Measurements from ENCODE around the gene KPNA6. TPM values are rescaled to one million over a fixed set of nuclear protein-coding genes. Genes with fewer than 3 reads are reported as not detected.
A peak's percentile ranks its signal among the peaks of the same experiment; 100 is the strongest.

KPNA6 gene
- total RNA-seq, 2 experiments from 2014 or later = 19.5 to 36.3 TPM

DNA sequence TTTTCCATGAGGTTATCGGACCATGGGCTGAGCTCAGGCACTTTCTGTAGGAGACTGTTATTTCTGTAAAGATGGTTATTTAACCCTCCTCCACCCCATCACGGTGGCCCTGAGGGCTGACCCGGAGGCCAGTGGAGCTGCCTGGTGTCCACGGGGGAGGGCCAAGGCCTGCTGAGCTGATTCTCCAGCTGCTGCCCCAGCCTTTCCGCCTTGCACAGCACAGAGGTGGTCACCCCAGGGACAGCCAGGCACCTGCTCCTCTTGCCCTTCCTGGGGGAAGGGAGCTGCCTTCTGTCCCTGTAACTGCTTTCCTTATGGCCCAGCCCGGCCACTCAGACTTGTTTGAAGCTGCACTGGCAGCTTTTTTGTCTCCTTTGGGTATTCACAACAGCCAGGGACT is 90.0 kb downstream of the KPNA6 start:
- H3K9me3 ChIP-seq (ENCODE audit: low read length) = no peaks in the 10 kb centered on the region
- H3K36me3 ChIP-seq (ENCODE audit: insufficient read depth, low read length) = peaks cover 65% of the 10 kb centered on the region
- no peaks in the 10 kb centered on the region for H3K9me2 ChIP-seq (ENCODE audit: insufficient read depth, low read length)
- ChIA-PET POLR2A (interaction anchor here (0.5 to 0.7 kb wide), 3 partner anchors 29 to 1033 kb away, joined by 3 to 4 read pairs (median 3); no protein-coding TSS in a partner anchor), CTCF (ENCODE audit: unreplicated experiment) (interaction anchor here (0.6 kb wide), 1 partner anchor 13 kb away, joined by 3 read pairs; no protein-coding TSS in a partner anchor)
- H3K27ac ChIP-seq (ENCODE audit: low read depth, low read length, poor library complexity, severe bottlenecking) = no peak overlapping the region
- no peak overlapping the region for H2AFZ ChIP-seq (ENCODE audit: low read length)
- TF ChIP-seq, protein P1, sequence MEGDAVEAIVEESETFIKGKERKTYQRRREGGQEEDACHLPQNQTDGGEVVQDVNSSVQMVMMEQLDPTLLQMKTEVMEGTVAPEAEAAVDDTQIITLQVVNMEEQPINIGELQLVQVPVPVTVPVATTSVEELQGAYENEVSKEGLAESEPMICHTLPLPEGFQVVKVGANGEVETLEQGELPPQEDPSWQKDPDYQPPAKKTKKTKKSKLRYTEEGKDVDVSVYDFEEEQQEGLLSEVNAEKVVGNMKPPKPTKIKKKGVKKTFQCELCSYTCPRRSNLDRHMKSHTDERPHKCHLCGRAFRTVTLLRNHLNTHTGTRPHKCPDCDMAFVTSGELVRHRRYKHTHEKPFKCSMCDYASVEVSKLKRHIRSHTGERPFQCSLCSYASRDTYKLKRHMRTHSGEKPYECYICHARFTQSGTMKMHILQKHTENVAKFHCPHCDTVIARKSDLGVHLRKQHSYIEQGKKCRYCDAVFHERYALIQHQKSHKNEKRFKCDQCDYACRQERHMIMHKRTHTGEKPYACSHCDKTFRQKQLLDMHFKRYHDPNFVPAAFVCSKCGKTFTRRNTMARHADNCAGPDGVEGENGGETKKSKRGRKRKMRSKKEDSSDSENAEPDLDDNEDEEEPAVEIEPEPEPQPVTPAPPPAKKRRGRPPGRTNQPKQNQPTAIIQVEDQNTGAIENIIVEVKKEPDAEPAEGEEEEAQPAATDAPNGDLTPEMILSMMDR (conservative IDR thresholded peaks at IDR 0.05; ENCODE audit: low read length) = no peak
- no peak for TF ChIP-seq EZH2phosphoT487 (IDR thresholded peaks at IDR 0.05; ENCODE audit: borderline replicate concordance, low read depth, low read length)
- no peak overlapping the region for H3K4me2 ChIP-seq (ENCODE audit: low read length)
- peaks cover 39% of the 10 kb centered on the region for H3K4me1 ChIP-seq (ENCODE audit: insufficient read depth, low read length, poor library complexity, severe bottlenecking)
- intact Hi-C loops (cut with micrococcal nuclease; ENCODE audit: unreplicated experiment) = no loop called here
- H4K20me1 ChIP-seq (ENCODE audit: insufficient read depth, low read length) = no peaks in the 10 kb centered on the region
- H3K4me3 ChIP-seq (ENCODE audit: low read depth, low read length, poor library complexity, severe bottlenecking) = no peak overlapping the region
- BruUV-seq (replicated peaks) = no TSS peak
- DNase-seq (ENCODE audit: low spot score) = no peak
- H3K79me2 ChIP-seq (ENCODE audit: insufficient read depth, low read depth, low read length) = no peaks in the 10 kb centered on the region

DNA sequence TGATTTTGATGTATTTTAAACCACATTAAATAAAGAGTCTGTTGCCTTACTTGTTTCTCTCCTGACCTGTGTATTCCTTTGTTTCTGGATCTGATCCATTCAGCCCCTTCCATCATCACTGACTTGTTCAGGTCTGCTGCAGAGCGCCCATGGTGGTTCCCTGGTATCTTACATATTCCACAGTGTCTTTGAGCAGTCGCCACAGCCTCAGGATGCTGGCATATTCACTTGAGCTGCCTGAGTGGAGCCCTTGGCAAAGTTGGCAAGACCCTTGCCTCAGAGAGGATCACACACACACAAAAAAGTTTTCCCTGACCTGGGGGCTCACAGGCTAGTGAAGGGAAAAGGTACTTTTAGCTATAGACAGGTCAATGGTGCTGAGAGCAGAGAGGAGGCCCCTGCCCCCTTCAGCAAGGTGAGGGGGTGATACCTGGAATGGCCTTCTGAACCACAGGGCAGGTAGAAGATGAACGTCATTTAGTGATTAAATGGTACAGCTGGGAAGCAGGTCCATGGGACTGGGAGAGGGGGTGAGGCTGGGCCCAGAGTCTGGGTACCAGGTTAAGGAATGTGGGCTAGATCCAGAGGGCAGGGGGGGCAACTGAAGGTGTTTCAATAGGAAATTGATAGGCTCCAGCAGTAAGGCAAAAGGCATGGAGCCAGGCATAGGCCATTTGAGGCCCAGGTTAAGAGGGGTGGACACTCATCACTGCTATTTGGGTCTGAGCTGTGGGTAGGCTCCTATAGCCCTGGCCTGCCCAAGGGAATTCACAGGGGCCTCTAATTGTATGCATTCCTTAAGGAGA is 90.6 kb downstream of the KPNA6 start:
- CTCF ChIA-PET (ENCODE audit: unreplicated experiment) = no interaction called here
- peaks cover 59% of the 10 kb centered on the region for H3K36me3 ChIP-seq (ENCODE audit: insufficient read depth, low read length)
- peak overlapping the region; percentile 80; the same call in 1 of the 2 replicates for H3K4me2 ChIP-seq (ENCODE audit: low read length)
- H3K9me2 ChIP-seq (ENCODE audit: insufficient read depth, low read length) = no peaks in the 10 kb centered on the region
- no peaks in the 10 kb centered on the region for H3K9me3 ChIP-seq (ENCODE audit: low read length)
- no peak for DNase-seq (ENCODE audit: low spot score)
- intact Hi-C loops (cut with micrococcal nuclease; ENCODE audit: unreplicated experiment) = no loop called here
- H4K20me1 ChIP-seq (ENCODE audit: insufficient read depth, low read length) = no peaks in the 10 kb centered on the region
- no peak overlapping the region for H3K27ac ChIP-seq (ENCODE audit: low read depth, low read length, poor library complexity, severe bottlenecking)
- no peak for TF ChIP-seq EZH2phosphoT487 (IDR thresholded peaks at IDR 0.05; ENCODE audit: borderline replicate concordance, low read depth, low read length)
- TF ChIP-seq, protein P1 (conservative IDR thresholded peaks at IDR 0.05; ENCODE audit: low read length) = no peak
- H3K4me1 ChIP-seq (ENCODE audit: insufficient read depth, low read length, poor library complexity, severe bottlenecking) = peaks cover 39% of the 10 kb centered on the region
- H2AFZ ChIP-seq (ENCODE audit: low read length) = no peak overlapping the region
- no peaks in the 10 kb centered on the region for H3K79me2 ChIP-seq (ENCODE audit: insufficient read depth, low read depth, low read length)
- BruUV-seq (replicated peaks) = no TSS peak
- POLR2A ChIA-PET = interaction anchor here (0.5 to 0.6 kb wide), 2 partner anchors 28 to 1032 kb away, joined by 3 to 4 read pairs; no protein-coding TSS in a partner anchor
- no peak overlapping the region for H3K4me3 ChIP-seq (ENCODE audit: low read depth, low read length, poor library complexity, severe bottlenecking)
